NOMO-1 (cell line): ENCODE data around the gene PIK3C3.
A peak's percentile ranks its signal among the peaks of the same experiment; 100 is the strongest.
"Not testable (repeated sequence)": the region's sequence is repeated elsewhere in the genome, so short reads cannot be mapped to it uniquely, and the experiment has no call there.

ENCODE experiments used
- DNase-seq, 2 experiments: peaks; one replicate each; lab custom pipeline; 2025; ENCODE audit not compliant: unreplicated experiment in 2 of 2; lab: John Stamatoyannopoulos, UW

Gene PIK3C3

DNA sequence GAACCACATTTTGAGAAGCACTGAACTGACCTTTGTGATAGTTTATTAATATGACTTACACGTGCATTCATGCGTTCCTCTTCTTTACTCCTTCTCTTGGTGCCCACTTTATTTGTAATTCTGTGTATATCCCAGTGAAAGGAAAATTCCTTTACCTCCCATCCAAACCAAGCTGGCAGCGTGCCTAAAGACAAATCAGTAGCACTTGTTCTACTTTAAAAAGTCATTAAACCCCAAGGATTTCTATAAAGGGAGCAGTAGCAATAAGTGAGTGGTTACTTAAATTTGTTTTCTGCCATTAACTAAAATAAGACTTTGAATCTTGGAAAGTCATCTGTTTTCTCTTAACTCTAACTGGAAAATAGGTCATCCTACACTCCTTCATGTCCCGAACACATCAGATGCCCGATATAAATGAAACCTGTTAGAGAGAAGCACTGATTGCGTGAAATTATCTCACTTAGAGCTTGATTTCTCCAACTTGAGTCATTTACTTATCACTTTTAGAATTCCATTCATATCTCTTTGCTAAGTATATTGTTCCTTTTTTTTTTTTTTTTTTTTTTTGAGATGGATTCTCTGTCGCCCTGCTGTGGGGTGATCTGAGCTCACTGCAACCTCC lies 10.7 kb downstream of the PIK3C3 start:
- DNase-seq, result no peak

DNA sequence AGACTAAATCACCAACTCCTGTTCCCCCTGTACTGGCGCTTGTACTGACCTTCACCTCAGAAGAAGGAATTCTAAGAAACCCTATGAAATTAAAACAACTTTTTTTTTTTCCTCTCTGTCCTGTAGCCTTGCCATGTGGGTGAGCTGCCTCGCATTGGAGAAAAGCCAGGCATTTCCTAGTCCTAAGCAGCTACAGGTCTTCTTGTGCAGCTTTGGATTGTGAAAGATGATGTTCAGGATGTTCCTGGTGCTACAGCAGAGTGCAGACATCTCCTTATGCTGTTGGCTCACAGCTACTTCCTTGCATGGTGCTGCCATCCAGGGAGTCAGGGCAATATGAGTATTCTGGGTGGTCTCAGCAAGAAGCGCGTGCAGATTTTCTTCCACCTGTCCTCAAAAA lies 11.9 kb downstream of the PIK3C3 start:
- DNase-seq, result no peak

DNA sequence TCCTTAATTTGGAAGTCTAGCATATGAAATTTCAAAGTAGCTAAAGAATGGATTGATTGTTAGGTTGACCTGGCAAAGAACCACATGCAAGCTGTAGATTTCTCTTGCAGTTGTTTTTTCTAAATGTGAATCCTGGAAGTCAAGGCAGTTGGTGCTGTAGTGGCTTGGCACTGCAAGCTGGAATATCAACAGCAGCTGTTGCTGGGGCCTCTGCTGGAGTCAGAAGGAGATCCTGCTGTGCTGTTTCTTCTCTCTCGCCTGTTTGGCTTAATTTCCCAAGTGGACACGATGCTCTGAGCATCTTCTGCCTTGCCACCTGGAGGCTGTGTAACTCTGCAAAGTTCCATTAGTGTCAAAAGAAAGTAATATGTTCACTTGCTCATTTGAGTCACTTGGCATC lies 12.6 kb downstream of the PIK3C3 start:
- DNase-seq, result no peak

DNA sequence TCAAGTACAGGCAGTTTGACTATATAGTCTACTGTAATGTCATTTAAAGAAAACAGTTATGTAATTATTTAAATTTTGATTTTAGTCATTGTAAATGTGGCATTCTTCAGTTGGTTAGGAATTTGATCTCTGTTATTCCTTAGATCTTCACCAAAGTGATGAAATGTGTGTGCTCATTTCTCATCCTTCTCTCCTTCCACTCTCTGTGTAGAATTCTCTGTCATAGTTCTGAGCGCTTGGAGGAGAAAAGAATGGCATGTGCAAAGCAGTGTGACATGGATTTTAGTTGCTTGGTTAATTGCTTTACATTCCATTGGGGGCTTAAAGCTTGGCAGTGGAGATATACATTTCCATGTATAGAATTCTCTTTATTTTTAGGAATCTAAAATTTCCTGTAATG lies 14.8 kb downstream of the PIK3C3 start:
- DNase-seq, result no peak

DNA sequence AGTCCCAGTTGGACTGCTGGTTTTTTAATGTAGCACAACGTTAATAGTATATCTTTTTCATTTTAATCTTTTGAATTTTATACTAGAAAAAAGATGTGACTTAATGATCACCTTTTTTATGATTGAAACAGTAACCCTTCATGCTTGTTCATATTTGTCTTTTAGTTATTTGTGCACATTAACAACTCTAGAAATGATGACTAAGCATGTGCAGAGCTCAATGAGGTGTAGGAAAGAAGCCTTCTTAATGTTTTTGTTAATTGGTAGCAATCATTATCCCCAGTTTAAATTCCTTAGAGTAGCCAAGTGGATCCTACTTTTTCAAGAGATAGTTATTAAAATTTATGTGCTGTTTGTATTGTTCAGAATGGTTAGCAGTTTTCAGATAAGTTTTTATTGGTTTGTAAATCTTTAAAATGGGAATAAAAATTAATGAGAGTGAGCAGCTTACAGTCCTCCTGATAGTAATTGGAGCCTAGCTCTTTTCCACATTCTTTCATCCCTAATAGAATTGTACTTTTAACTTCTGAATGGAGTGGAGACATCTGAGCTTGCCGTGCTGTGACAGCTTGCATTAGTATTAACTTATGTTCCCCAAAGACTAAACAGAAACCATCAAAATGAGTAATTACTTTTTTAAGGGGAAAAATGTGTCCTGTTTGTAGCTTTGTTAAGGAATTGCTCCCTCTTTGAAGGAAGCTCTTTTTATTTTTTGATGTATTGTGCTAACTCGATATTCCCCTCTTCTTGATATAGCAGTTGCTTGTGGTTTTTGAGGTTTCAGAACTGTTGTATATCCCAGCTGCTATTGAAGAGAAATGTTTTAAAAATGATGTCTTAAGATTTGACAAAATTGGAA lies 17.3 kb downstream of the PIK3C3 start:
- no peak for DNase-seq

DNA sequence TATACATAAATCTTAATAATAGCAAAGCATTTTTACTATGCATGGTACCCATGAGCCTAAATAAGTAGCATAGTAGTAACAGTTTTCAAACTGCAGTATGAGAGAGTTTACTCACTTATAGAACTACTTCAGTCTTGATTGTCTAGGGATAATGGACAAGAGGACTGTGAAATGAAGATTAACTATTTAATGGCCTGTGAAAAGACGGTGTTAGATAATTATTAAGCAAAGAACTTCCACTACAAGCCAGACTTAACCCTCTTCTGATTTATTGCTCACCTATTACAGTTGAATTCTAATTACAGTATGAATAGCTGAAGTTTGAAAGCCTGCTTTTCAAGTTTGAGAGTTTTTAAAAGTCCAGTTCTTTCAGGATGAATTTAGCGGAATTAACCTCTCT lies 18.9 kb downstream of the PIK3C3 start:
- no peak for DNase-seq

DNA sequence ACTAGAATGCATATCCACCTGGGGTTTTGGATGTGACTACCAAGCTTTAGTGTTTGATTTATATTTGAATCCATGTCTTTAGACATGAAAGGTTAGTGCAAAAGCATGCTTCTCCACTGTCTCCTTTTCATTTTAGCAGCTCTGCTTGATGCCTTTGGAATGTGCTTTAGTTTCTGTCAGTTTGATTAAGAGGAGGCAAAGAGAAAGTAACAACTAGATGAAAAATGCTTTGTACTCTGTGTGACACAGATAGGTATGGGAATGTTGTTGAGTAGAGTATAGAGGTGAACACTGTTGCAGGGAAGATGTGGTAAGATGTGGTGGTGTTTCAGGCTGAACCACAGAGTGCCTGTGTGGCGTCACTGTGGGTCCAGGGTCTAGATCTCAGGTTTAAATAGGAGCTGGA lies 19.8 kb downstream of the PIK3C3 start:
- no peak for DNase-seq

DNA sequence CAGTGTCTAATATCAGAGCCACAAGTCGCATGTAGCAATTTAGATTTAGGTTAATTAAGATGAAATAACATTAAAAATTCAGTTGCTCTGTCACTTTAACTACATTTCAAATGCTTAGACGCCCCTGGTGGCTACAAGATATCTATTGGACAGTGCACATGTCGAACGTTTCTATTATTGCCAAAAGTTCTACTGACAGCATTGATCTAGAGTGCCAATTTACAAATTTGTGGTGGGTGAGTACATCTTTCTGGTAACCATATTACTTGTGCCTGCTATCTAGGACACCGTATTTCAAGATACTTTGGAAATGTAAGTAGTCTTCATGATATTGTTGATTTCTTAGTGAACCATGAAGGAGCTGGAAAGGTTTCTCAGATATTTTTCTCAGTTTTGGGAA lies 20.2 kb downstream of the PIK3C3 start:
- DNase-seq, result no peak

DNA sequence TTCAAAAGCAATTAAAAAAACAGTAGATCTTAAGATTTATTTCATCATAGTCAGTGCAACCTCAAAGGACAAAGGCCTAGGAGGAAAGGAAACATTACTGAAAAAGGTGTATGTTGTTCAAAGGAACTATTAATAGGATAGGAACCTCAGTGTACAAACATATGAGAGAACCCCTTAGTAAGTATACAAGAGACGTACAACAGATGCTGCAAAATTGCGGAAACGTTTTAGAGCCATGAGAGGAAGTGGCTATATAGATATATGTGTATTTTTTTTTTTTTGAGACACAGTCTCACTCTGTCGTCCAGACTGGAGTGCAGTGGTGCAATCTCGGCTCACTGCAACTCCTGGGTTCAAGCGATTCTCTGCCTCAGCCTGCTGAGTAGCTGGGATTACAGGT lies 22.2 kb downstream of the PIK3C3 start:
- DNase-seq, result peak; percentile 49 to 74

DNA sequence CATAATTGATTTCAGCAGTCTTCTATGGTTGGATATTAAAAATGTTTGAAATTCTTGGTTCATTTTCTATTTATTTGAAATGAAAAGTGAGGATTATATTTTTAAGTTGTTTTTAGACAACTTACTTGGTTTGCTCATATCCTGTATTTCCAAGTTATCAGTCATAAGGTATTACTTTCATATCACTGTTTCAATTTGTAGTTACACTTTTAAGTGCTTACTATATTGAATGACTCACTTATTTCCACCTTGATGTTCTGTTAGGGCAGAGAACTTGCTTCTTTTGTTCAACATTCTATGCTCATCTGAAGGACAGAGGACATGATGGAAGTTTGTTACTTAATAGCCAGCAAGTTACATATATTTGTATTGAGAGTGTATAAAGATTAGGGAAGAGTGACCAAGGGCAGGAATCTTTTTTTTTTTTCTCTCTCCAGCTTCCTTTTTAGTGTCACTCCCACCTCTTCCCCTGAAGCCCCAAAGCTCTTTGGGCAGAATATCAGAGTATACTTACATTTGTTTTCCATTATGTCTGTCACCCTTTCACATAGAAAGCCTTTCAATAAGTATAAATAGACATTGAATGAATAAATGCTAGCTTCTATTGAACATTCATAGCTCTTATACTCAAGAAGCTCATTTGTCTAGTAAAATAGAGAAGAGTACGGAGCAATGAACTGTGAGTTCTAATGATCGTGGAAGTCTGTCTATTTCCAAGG lies 28.1 kb downstream of the PIK3C3 start:
- DNase-seq, result no peak

DNA sequence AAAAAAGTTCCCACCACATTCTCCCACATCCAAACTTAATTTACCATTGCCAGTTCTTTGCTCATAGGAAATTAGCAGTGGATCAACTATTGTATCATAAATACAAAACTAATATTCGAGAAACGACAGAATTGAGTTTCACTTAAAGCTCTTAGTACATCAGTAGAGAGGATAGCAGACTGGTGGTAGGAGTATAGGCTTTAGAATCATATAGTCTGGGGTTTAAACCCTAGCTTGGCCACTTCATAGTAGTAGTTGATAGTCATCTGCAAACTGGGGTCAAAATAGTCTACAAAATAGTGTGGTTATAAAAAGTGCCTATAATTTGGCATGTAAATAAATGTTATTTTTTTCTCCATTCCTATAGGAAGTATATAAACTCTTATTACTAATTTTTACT lies 30.9 kb downstream of the PIK3C3 start:
- DNase-seq, result no peak

DNA sequence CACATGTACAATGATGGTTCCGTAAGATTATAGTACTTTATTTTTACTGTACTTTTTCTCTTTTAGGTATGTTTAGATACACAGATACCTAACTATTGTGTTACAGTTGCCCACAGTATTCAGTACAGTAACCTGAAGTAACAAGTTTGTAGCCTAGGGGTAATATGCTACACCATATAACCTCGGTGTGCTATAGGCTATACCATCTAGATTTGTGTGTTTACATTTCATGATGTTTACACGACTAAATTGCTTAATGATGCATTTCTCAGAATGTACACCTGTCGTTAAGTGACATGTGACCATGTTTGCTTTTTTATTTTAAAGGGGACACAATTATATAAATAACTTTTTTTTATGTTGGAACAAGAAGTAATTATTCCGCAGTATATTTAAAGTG lies 34.5 kb downstream of the PIK3C3 start:
- no peak for DNase-seq

DNA sequence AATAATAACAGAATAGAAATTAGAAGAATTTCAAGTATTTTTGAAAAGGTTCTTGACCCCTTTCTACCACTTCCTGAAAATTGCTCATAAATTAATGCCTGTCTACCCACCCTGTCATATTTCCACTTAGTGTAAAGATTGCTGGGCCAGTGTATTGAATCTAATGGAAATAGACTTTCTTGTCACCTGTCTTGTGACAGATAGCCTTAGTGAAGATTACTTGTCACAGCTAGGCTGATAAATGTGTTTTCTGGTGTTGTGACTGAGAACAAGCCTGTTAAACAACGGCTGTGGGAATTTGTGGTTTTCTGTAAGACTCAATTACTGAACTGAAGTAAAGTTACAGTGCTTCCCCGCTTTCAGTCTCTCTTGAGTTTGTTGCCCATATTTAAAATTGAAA lies 37.0 kb downstream of the PIK3C3 start:
- DNase-seq, result peak; percentile 55 to 62

DNA sequence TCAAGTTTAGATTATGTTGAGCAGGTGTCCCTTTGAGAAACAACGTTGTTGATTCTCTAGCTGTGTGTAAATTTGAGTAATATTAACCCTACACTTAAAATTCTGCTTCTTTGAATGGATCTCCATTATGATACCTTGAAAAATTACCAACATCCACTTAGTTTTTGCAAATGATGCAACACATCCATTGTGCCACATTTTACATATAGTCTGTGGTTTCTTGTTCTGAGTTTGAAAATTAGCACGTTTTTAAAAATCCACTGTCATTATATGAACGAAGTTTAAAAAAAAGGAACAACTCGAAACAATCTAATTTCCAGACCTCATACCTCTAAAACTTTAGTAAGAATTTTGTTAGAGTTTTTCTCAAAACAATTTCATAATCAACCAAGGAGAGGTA lies 37.7 kb downstream of the PIK3C3 start:
- peak; percentile 14 to 76 for DNase-seq

DNA sequence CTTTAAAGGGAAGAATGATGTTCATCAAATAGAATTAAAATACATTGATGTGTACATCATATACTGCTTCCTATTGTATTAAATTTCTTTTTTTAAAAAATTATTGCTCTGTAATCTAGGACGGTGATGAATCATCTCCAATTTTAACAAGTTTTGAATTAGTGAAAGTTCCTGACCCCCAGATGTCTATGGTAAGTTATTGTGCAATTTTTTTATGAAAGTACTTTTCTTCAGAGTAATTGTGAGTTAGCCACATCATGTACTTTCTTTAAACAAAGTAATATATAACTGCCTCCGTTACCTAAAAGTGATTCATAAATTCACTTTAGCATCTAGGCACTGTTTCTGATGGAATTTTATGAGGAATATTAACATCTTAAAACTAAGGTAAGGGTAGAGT lies 38.1 kb downstream of the PIK3C3 start:
- DNase-seq, result peak; percentile 19 to 50

DNA sequence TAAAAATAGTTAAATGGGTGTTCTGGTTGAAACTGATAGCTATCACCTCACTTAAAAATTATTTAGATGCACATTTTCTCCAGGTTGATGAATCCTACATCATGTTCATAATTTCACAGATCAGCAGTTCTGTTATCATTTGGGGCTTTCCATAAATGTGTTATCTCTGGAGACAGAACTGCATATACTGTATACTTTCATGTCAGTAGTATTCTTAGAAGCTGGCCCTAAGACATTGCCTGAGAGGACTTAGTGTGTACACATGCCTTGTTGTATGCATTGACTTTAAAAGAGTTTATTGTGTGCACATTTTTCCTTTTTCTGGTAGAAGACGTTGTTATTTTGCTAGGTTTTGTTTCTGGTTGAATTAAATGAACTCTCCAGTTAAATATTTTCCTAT lies 41.0 kb downstream of the PIK3C3 start:
- DNase-seq, result no peak

DNA sequence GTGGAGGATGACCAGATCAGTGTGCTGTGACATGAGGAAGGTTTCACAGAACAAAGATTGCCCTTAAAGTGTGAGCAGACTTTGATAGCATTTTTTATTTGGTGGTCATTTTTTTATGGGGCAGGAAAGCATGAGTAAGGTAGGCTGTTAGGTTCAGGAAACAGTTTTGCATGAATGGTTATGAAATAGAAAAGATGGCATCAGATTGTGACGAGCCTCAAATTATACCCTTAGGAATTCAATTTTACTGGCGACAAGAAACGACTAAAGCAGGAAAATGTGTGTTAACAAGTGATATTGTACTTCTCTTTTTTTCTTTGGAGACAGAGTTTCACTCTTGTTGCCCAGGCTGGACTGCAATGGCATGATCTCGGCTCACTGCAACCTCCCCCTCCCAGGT lies 44.7 kb downstream of the PIK3C3 start:
- peak; percentile 69 to 79 for DNase-seq

DNA sequence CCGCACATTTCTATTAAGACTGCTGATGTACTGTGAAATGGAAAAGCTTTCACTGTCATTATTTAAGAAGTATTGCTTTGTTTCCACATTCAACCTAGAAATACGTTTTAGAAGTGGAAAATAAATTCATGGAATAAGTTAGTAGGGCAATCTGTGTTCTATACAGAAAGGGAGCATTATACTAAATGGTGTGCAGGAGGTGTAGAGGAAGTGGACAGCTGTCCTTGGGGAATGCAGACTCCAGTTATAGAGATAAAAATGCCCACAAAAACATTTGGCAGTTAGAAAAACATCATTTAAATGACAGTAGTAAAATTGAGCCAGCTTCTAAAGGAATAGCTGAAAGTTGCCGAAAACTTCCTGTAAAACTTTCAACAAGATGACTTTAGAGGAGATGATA lies 46.8 kb downstream of the PIK3C3 start:
- DNase-seq, result no peak

DNA sequence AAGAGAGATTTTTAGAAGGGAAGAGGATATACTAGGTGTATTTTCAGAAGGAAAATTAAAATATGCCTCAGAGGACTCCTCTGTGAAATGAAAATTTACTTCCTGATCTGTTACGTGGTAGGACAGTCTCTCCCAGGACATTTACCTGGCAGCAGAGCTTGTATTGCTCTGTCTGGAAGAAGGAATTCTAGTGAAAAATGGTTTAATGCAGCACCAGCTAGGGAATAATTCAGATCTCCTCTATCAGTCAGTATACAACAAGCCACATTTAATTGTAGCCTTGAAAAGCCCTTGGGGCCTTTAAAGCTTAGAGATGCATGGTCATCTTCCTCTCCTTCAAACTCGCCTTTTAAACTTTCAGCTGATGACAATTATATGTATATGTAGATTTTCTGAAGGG lies 49.6 kb downstream of the PIK3C3 start:
- DNase-seq, result no peak

DNA sequence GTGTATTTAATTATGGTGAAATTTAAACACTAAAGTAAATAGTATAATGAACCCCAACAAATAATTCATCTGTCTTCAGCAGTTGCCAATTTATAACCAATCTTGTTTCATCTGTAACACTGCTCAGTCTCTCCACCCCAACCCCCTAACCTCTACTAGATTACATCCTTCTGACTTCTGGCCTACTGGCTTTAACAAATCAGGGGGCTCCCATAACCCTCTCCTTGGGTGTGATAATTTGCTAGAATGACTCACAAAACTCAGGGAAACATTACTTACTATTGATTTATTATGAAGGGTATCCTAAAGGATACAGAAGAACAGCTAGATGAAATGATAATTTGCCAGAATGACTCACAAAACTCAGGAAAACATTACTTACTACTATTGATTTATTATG lies 50.7 kb downstream of the PIK3C3 start:
- DNase-seq, result no peak

DNA sequence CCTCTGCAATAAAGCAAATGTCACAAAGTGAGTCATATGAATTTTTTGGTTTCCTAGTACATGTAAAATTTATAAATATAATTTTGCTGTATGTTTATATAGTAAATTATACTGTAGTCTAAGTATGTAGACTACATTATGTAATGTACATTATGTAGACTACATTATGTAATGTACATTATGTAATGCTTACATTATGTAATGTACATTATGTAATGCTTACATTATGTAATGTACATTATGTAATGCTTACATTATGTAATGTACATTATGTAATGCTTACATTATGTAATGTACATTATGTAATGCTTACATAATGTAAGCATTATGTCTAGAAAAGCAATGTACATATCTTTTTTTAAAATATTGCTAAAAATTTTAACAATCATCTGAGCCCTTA lies 54.4 kb downstream of the PIK3C3 start:
- DNase-seq, result not testable (repeated sequence)

DNA sequence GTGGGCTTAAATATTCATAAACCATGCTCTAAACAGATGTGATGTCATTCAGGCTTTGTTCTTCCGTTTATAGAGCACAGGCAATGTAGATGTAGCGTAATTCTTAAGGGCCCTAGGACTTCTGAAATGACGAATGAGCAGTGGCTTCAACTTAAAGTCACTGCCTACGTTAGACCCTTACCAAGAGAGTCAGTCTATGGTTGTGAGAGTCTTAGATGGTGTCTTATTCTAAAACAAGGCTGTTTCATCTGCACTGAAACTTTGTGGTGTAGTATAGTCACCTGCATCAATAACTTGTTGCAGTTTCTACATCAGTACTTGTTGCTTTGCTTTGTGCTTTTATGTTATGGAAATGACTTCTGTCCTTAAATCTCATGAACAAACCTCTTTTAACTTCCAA lies 56.0 kb downstream of the PIK3C3 start:
- DNase-seq, result no peak
